ENCODE measurements around the gene MRTFA.

GRCh38 chr22:40450616-40451015, 185.9 kb downstream of the MRTFA start:
- TF ChIP-seq CTCF (IDR thresholded peaks at IDR 0.05): no peak
- TF ChIP-seq ZFX (IDR thresholded peaks at IDR 0.05; ENCODE audit: borderline replicate concordance): no peak

Measured in 22Rv1 (cell line).